ENCODE results near the gene DNAH12. TPM values are rescaled to one million over a fixed set of nuclear protein-coding genes. Genes with fewer than 3 reads are reported as not detected.
A peak's percentile ranks its signal among the peaks of the same experiment; 100 is the strongest.

DNAH12 gene
- total RNA-seq, 1 experiment from 2014 or later, result not detected

DNA sequence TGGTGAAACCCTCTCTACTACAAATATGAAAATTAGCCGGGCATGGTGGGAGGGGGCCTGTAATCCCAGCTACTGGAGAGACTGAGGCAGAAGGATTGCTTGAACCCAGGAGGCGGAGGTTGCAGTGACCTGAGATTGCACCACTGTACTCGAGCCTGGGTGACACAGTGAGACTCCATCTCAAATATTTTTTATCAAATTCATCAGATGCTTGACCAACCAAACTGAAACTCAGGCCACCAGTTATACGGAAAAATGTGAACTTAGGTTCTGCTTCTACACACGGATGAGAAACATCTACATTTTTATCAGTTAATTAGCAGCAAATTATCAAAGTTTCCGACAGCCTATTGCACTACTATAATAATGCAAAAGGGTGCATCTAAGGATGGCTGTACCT lies 48.2 kb upstream of the DNAH12 start (continued):
- no peak for TF ChIP-seq ZBTB43 (CRISPR knock-in tag; IDR thresholded peaks at IDR 0.05)
- TF ChIP-seq ZNF396 (CRISPR knock-in tag; IDR thresholded peaks at IDR 0.05; ENCODE audit: borderline replicate concordance), result no peak
- TF ChIP-seq FOXP4 (CRISPR knock-in tag; IDR thresholded peaks at IDR 0.05), result no peak
- TF ChIP-seq, protein P1, sequence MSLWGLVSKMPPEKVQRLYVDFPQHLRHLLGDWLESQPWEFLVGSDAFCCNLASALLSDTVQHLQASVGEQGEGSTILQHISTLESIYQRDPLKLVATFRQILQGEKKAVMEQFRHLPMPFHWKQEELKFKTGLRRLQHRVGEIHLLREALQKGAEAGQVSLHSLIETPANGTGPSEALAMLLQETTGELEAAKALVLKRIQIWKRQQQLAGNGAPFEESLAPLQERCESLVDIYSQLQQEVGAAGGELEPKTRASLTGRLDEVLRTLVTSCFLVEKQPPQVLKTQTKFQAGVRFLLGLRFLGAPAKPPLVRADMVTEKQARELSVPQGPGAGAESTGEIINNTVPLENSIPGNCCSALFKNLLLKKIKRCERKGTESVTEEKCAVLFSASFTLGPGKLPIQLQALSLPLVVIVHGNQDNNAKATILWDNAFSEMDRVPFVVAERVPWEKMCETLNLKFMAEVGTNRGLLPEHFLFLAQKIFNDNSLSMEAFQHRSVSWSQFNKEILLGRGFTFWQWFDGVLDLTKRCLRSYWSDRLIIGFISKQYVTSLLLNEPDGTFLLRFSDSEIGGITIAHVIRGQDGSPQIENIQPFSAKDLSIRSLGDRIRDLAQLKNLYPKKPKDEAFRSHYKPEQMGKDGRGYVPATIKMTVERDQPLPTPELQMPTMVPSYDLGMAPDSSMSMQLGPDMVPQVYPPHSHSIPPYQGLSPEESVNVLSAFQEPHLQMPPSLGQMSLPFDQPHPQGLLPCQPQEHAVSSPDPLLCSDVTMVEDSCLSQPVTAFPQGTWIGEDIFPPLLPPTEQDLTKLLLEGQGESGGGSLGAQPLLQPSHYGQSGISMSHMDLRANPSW (CRISPR knock-in tag; conservative IDR thresholded peaks at IDR 0.05; ENCODE audit: low read depth), result no peak
- no peak for TF ChIP-seq ETV6 (CRISPR knock-in tag; IDR thresholded peaks at IDR 0.05)

DNA sequence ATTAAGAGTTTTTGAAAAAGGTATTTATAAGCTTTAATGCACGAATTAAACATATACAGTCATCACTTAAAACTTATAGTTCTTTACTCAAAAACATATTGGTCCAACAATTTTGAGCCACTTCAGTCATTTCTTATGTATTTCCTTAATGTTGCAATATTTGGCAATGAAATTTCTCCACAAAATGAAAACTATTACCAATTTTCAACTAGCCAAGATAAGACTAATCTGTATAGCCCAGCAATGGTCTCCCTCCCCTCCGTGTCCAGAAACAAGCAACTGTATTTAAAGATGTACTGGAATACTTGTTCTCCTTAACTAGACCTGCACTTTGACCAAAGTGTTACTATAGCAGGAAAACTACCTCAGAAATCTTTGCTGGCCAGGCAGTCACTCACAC lies 43.8 kb upstream of the DNAH12 start:
- Mint-ChIP-seq H3K4me1 (0 out of 2 replicates have a peak, but pooled peaks cover 4% of the 10 kb centered on the region), H3K4me3 (no peak overlapping the region), H3K9me3 (no peaks in the 10 kb centered on the region), H3K27ac (peak overlapping the region; percentile 74), H3K27me3 (ENCODE audit: low read depth) (no peaks in the 10 kb centered on the region), H3K36me3 (peaks cover 13% of the 10 kb centered on the region)
- DNase-seq (ENCODE audit: low spot score), result no peak
- ChIA-PET CTCF (no interaction called here), POLR2A (no interaction called here)
- TF ChIP-seq ATF1 (CRISPR knock-in tag; IDR thresholded peaks at IDR 0.05) (no peak), TEAD4 (CRISPR knock-in tag; IDR thresholded peaks at IDR 0.05) (no peak), ESRRA (CRISPR knock-in tag; IDR thresholded peaks at IDR 0.05; ENCODE audit: borderline replicate concordance) (no peak), ZMAT4 (CRISPR knock-in tag; IDR thresholded peaks at IDR 0.05) (no peak), ATF2 (CRISPR knock-in tag; IDR thresholded peaks at IDR 0.05; ENCODE audit: borderline replicate concordance, low read depth) (no peak), FOXK1 (CRISPR knock-in tag; IDR thresholded peaks at IDR 0.05) (no peak), USF1 (CRISPR knock-in tag; IDR thresholded peaks at IDR 0.05) (no peak), JAZF1 (CRISPR knock-in tag; IDR thresholded peaks at IDR 0.05) (no peak), ZNF219 (CRISPR knock-in tag; IDR thresholded peaks at IDR 0.05; ENCODE audit: borderline replicate concordance) (no peak), ZNF263 (CRISPR knock-in tag; IDR thresholded peaks at IDR 0.05; ENCODE audit: low read depth) (no peak)
- TF ChIP-seq, protein P2, sequence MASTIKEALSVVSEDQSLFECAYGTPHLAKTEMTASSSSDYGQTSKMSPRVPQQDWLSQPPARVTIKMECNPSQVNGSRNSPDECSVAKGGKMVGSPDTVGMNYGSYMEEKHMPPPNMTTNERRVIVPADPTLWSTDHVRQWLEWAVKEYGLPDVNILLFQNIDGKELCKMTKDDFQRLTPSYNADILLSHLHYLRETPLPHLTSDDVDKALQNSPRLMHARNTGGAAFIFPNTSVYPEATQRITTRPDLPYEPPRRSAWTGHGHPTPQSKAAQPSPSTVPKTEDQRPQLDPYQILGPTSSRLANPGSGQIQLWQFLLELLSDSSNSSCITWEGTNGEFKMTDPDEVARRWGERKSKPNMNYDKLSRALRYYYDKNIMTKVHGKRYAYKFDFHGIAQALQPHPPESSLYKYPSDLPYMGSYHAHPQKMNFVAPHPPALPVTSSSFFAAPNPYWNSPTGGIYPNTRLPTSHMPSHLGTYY (CRISPR knock-in tag; IDR thresholded peaks at IDR 0.05), result no peak
- TF ChIP-seq, protein P3, sequence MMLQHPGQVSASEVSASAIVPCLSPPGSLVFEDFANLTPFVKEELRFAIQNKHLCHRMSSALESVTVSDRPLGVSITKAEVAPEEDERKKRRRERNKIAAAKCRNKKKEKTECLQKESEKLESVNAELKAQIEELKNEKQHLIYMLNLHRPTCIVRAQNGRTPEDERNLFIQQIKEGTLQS (CRISPR knock-in tag; conservative IDR thresholded peaks at IDR 0.05), result no peak
- TF ChIP-seq, protein P4, sequence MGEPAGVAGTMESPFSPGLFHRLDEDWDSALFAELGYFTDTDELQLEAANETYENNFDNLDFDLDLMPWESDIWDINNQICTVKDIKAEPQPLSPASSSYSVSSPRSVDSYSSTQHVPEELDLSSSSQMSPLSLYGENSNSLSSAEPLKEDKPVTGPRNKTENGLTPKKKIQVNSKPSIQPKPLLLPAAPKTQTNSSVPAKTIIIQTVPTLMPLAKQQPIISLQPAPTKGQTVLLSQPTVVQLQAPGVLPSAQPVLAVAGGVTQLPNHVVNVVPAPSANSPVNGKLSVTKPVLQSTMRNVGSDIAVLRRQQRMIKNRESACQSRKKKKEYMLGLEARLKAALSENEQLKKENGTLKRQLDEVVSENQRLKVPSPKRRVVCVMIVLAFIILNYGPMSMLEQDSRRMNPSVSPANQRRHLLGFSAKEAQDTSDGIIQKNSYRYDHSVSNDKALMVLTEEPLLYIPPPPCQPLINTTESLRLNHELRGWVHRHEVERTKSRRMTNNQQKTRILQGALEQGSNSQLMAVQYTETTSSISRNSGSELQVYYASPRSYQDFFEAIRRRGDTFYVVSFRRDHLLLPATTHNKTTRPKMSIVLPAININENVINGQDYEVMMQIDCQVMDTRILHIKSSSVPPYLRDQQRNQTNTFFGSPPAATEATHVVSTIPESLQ (CRISPR knock-in tag; IDR thresholded peaks at IDR 0.05), result no peak
- TF ChIP-seq, protein P5, sequence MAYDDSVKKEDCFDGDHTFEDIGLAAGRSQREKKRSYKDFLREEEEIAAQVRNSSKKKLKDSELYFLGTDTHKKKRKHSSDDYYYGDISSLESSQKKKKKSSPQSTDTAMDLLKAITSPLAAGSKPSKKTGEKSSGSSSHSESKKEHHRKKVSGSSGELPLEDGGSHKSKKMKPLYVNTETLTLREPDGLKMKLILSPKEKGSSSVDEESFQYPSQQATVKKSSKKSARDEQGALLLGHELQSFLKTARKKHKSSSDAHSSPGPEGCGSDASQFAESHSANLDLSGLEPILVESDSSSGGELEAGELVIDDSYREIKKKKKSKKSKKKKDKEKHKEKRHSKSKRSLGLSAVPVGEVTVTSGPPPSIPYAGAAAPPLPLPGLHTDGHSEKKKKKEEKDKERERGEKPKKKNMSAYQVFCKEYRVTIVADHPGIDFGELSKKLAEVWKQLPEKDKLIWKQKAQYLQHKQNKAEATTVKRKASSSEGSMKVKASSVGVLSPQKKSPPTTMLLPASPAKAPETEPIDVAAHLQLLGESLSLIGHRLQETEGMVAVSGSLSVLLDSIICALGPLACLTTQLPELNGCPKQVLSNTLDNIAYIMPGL (CRISPR knock-in tag; IDR thresholded peaks at IDR 0.05), result no peak
- no peak for ATAC-seq
